OCI-LY7 (cell line): ENCODE measurements around the gene CNGA1. TPM values are rescaled to one million over a fixed set of nuclear protein-coding genes. Genes with fewer than 3 reads are reported as not detected.

Experiments
- BruUV-seq: library from RNA; stranded (reverse); fragments of 400-500 nt; replicated peaks from 2 replicates; lab custom pipeline; 2021; lab: Mats Ljungman, UMichigan
- CTCF ChIA-PET: fragments of 300-600 bp; sonication (Branson Sonifier 250); formaldehyde crosslinking; loops from one replicate; lab custom pipeline; 2022; ENCODE audit warnings: antibody characterized with exemption; ENCODE audit not compliant: unreplicated experiment; lab: Charles Lee
- POLR2A ChIA-PET: fragments of 300-600 bp; sonication (Branson Sonifier 250); formaldehyde crosslinking; loops from one replicate; lab custom pipeline; 2022; ENCODE audit warnings: antibody characterized with exemption; lab: Charles Lee
- DNase-seq: peaks from one replicate; pipeline ENCODE4 v3.0.0-alpha.2; 2015; ENCODE audit warnings: low spot score
- H2AFZ ChIP-seq: fragments of 200-600 bp; sonication (generic), shearing (Covaris generic); 2 replicates; pipeline ENCODE4 v1.6.1; 2014; ENCODE audit warnings: mild to moderate bottlenecking, antibody characterized with exemption, low read length, moderate library complexity
- H3K27ac ChIP-seq: fragments of 200-600 bp; sonication (generic); 2 replicates; pipeline ENCODE4 v1.5.1; 2014; ENCODE audit warnings: mixed run types, low read depth, mild to moderate bottlenecking, moderate library complexity, low read length, inconsistent platforms; ENCODE audit not compliant: poor library complexity, severe bottlenecking
- H3K36me3 ChIP-seq: fragments of 200-600 bp; sonication (generic); 2 replicates; pipeline ENCODE4 v1.6.1; 2014; ENCODE audit warnings: mild to moderate bottlenecking, antibody characterized with exemption, low read length, moderate library complexity, mixed read lengths; ENCODE audit not compliant: insufficient read depth
- H3K4me1 ChIP-seq: fragments of 200-600 bp; sonication (generic); 2 replicates; pipeline ENCODE4 v1.5.1; 2014; ENCODE audit warnings: mild to moderate bottlenecking, low read length; ENCODE audit not compliant: insufficient read depth, poor library complexity, severe bottlenecking
- H3K4me2 ChIP-seq: fragments of 200-600 bp; sonication (generic); 2 replicates; pipeline ENCODE4 v1.6.1; 2014; ENCODE audit warnings: mild to moderate bottlenecking, low read length
- H3K4me3 ChIP-seq: fragments of 200-600 bp; sonication (generic); 2 replicates; pipeline ENCODE4 v1.5.1; 2014; ENCODE audit warnings: mild to moderate bottlenecking, low read depth, low read length; ENCODE audit not compliant: poor library complexity, severe bottlenecking
- H3K79me2 ChIP-seq: fragments of 200-600 bp; sonication (generic); 2 replicates; pipeline ENCODE4 v1.6.1; 2016; ENCODE audit warnings: low read depth, mild to moderate bottlenecking, low read length, moderate library complexity, mixed read lengths; ENCODE audit not compliant: insufficient read depth
- H3K9me2 ChIP-seq: fragments of 200-600 bp; sonication (generic); 2 replicates; pipeline ENCODE4 v1.6.1; 2016; ENCODE audit warnings: mild to moderate bottlenecking, low read length, mixed read lengths; ENCODE audit not compliant: insufficient read depth
- H3K9me3 ChIP-seq: fragments of 200-600 bp; sonication (generic); 2 replicates; pipeline ENCODE4 v1.6.1; 2014; ENCODE audit warnings: mild to moderate bottlenecking, mixed run types, low read length, mixed read lengths
- H4K20me1 ChIP-seq: fragments of 200-600 bp; sonication (generic); 2 replicates; pipeline ENCODE4 v1.6.1; 2014; ENCODE audit warnings: mild to moderate bottlenecking, antibody characterized with exemption, low read length, moderate library complexity, mixed read lengths; ENCODE audit not compliant: insufficient read depth
- EZH2phosphoT487 ChIP-seq: fragments of 200-600 bp; sonication (generic); IDR thresholded peaks from 2 replicates; pipeline ENCODE4 v1.6.1; 2018; ENCODE audit warnings: low read depth, borderline replicate concordance, mild to moderate bottlenecking, mixed run types, antibody characterized with exemption, low read length, moderate library complexity, mixed read lengths
- intact Hi-C: fragments of 100-400 bp; cut with micrococcal nuclease; formaldehyde crosslinking; loops from one replicate; pipeline ENCODE4 v1.10.0; 2022; ENCODE audit not compliant: unreplicated experiment
- total RNA-seq, 2 experiments: library from RNA; depleted of rRNA in 1 of 2; stranded (reverse); fragments of >200 nt in 1 of 2; shearing (Covaris generic) in 1 of 2; gene quantifications; 2 replicates each; pipeline ENCODE4 v1.2.3, GENCODE V29; 2014 to 2022
- TF ChIP-seq, protein P1 (sequence below): fragments of 200-600 bp; sonication (generic); conservative IDR thresholded peaks from 2 replicates; pipeline ENCODE4 v1.5.1; 2014; ENCODE audit warnings: mild to moderate bottlenecking, antibody characterized with exemption, low read length, moderate library complexity, mixed read lengths

Gene CNGA1
- total RNA-seq, 2 experiments from 2014 or later = not detected

DNA sequence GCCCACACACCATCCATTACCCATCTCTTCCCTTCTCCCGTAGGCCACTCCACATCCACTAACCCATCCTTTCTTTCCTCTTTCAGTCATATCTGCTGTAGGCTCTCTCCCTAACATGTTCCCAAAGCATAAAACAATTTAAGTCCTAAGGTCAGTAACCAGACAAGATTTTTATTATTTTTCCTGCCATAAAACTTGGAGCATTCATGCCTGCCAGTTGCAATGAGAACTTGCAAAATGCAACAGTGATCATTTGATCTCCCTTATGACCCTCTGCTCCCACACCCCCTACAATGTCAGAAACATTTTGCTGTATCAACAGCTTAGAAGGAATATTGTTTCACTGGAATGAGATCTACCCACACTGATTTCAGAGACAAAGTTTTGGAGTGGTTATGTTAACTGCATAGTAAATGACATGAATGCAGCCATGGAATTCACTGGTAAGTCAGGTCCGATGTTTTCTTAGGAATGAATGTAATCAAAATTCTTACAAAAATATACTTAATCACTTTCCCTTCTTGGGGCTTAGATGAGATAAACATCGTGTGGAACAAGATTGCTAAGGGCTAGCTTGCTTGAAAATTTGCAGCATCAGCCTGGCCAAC is 5.8 kb upstream of the CNGA1 start:
- no peaks in the 10 kb centered on the region for H3K4me1 ChIP-seq
- no peaks in the 10 kb centered on the region for H4K20me1 ChIP-seq
- intact Hi-C loops = no loop called here
- no peak overlapping the region for H2AFZ ChIP-seq
- H3K36me3 ChIP-seq = no peaks in the 10 kb centered on the region
- H3K79me2 ChIP-seq = no peaks in the 10 kb centered on the region
- H3K9me2 ChIP-seq = no peaks in the 10 kb centered on the region
- ChIA-PET CTCF (no interaction called here), POLR2A (no interaction called here)
- no peak overlapping the region for H3K27ac ChIP-seq
- BruUV-seq = no TSS peak
- TF ChIP-seq EZH2phosphoT487 = no peak
- TF ChIP-seq, protein P1, sequence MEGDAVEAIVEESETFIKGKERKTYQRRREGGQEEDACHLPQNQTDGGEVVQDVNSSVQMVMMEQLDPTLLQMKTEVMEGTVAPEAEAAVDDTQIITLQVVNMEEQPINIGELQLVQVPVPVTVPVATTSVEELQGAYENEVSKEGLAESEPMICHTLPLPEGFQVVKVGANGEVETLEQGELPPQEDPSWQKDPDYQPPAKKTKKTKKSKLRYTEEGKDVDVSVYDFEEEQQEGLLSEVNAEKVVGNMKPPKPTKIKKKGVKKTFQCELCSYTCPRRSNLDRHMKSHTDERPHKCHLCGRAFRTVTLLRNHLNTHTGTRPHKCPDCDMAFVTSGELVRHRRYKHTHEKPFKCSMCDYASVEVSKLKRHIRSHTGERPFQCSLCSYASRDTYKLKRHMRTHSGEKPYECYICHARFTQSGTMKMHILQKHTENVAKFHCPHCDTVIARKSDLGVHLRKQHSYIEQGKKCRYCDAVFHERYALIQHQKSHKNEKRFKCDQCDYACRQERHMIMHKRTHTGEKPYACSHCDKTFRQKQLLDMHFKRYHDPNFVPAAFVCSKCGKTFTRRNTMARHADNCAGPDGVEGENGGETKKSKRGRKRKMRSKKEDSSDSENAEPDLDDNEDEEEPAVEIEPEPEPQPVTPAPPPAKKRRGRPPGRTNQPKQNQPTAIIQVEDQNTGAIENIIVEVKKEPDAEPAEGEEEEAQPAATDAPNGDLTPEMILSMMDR = no peak
- H3K9me3 ChIP-seq = 0 out of 2 replicates have a peak, but pooled peaks cover 2% of the 10 kb centered on the region
- no peak for DNase-seq
- no peak overlapping the region for H3K4me2 ChIP-seq
- no peak overlapping the region for H3K4me3 ChIP-seq

DNA sequence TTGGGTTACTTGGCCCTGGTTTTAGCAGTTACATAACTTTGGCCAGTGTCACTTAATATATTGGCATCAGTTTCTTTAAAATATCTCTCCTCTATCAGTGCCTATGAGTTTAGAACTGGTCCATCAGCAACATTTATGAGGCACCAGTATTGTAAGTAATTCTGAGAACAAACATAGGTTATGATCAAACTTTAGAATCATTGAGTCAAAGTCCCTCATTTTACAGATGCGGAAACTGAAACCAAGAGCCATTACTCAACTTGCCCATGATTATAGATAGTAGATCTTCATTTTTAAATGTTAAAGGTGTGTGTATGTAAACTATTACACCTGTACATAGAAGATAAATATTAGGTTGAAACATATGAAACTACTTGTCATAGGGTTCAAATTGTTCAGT is 4.6 kb upstream of the CNGA1 start:
- Histone ChIP-seq H3K4me2 (no peak overlapping the region), H3K4me1 (peaks cover 5% of the 10 kb centered on the region), H3K79me2 (no peaks in the 10 kb centered on the region), H3K9me3 (no peaks in the 10 kb centered on the region), H3K9me2 (no peaks in the 10 kb centered on the region), H3K4me3 (no peak overlapping the region), H4K20me1 (no peaks in the 10 kb centered on the region), H3K27ac (no peak overlapping the region), H2AFZ (no peak overlapping the region), H3K36me3 (no peaks in the 10 kb centered on the region)
- no TSS peak for BruUV-seq
- POLR2A ChIA-PET = interaction anchor here (1.0 kb wide), 1 partner anchor 22 kb away, joined by 3 read pairs; no protein-coding TSS in a partner anchor
- CTCF ChIA-PET = interaction anchor here (1.2 kb wide), 1 partner anchor 12 kb away, joined by 3 read pairs; no protein-coding TSS in a partner anchor
- intact Hi-C loops = no loop called here
- no peak for TF ChIP-seq EZH2phosphoT487
- TF ChIP-seq, protein P1 = no peak
- no peak for DNase-seq

DNA sequence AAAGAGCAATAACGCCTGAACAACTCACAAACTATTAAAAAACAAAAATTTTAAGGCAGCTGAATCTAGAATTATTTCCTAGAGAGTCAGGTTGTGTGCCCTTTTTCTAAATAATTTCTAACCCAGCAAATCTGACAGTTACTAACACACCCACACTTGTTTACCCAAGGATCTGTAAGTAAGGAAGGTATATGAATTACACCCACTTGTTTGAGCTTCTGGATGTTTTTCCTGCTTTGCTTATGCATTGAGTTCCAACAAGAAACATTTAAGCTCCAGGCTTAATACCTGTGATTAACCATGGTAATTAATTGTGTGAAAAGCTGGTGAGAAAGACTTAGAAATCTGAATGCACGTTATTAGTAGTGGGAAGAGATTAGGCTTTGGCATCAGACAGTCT is 1.6 kb upstream of the CNGA1 start:
- TF ChIP-seq, protein P1 = no peak
- no peak for TF ChIP-seq EZH2phosphoT487
- ChIA-PET POLR2A (interaction anchor here (0.6 to 2.4 kb wide), 13 partner anchors 9 to 377 kb away, joined by 3 to 15 read pairs (median 5); no protein-coding TSS in a partner anchor), CTCF (no interaction called here)
- no peak for DNase-seq
- Histone ChIP-seq H4K20me1 (no peaks in the 10 kb centered on the region), H3K36me3 (no peaks in the 10 kb centered on the region), H3K79me2 (no peaks in the 10 kb centered on the region), H3K27ac (no peak overlapping the region), H3K4me3 (no peak overlapping the region), H3K9me2 (no peaks in the 10 kb centered on the region), H3K9me3 (no peaks in the 10 kb centered on the region), H3K4me2 (no peak overlapping the region), H3K4me1 (peaks cover 9% of the 10 kb centered on the region), H2AFZ (no peak overlapping the region)
- no TSS peak for BruUV-seq
- intact Hi-C loops = loop anchor here (5.0 kb wide), 2 partner anchors 91 to 254 kb away; no protein-coding TSS in a partner anchor
